COLO668 (cell line): ENCODE data around the gene MCHR1.

Experiments used
- DNase-seq: peaks from one replicate; lab custom pipeline; 2025; ENCODE audit not compliant: unreplicated experiment; lab: John Stamatoyannopoulos, UW

The MCHR1 gene

DNA sequence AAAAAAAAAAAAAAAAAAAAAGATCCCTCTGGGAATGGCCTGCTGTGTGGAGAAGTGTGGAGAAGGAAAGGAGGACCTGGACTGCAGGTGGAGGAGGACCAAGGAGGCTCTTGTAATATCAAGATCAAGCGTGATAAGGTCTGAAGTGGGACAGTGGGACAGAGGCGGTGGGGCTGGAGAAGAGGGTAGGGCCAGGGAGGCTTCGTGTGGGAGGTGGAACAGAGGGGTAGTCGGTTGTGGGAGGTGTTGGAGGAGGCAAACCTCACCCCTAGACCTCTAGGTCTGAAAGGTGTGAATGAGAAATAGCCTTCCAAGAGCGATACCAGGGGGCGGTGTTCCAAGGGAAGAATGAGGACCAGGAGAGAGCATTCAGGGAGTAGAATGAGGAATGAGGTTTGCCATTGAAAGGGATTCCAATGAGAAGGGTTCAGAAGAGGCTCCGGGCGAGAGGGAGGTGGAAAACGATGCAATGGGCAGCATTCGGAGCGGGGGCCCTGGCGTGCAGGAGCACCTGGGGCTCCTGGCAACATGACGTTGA lies 44.2 kb downstream of the MCHR1 start:
- no peak for DNase-seq

DNA sequence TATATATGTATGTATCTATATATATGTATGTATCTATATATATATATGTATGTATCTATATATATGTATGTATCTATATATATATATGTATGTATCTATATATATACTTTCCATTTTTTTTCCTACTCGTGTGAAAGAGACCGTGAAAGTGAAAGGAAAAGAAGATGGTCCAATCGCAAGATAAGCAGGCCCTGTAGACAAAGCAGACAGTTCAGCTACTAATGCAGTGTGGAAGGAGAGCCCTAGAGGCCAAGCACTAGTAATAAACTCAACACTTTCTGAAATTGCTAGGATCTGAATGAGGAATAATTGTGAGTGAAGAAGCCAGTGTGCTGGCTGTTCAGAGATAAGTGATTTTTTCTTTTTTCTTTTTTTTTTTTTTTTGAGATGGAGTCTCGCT lies 47.2 kb downstream of the MCHR1 start:
- DNase-seq, result no peak

DNA sequence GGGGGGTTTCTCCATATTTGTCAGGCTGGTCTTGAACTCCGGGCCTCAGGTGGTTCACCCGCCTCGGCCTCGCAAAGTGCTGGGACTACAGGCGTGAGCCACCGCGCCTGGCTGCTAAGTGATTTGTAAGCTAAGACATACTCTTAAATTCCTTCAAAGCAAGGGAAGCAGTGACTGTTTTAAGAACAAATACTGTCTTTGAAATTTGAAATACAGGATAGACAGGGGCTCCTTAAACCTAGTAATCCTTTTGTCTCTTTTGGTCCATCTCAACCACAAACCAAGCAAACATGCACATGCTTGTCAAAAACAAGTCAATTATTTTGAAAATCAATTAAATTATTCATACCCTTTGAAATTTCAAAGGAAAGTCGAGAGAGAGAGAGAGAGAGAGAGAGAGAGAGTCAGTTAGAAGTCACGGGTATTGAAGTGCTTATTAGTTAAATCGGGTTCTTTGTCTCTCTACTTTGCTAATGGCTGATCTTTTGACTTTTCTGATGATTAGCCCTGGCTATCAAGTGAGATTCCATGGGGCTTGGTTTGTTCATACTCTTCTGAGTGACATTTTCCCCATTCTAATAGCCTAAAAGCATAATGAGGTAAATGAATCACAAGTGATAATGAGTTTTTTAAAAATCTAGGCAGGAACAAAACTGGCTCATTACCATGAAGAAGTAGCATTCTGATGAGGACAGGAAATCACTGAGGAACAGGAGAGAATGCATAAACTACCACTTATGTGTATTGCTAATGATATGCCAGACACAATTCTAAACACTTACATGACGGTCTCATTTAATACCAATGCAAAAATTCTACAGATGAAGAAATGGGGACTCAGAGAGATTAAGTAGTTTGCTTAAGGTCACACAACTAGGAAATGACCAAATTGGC lies 48.0 kb downstream of the MCHR1 start:
- no peak for DNase-seq

DNA sequence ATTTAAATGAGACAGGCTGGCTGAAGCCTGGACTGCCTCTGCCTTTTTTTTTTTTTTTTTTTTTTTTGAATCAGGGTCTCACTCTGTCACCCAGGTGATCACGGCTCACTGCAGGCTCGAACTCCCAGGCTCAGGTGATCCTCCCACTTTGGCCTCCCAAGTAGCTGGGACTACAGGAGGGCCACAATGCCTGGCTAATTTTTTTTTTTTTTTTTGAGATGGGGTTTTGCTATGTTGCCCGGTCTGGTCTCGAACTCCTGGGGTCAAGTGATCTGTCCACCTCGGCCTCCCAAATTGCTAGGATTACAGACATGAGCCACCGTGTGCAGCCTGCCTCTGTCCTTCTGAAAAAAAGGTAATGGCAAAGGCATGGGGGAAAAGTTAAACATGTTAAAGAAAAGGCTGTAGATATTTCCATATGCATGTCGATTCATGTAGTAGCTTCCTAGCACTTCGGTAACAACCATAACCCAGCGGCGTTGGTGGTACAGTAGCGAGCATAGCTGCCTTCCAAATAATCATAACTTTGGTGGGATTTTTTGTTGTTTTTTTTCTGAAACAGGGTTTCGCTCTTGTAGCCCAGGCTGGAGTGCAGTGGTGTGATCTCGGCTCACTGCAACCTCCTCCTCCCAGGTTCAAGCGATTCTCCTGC lies 48.8 kb downstream of the MCHR1 start:
- no peak for DNase-seq

DNA sequence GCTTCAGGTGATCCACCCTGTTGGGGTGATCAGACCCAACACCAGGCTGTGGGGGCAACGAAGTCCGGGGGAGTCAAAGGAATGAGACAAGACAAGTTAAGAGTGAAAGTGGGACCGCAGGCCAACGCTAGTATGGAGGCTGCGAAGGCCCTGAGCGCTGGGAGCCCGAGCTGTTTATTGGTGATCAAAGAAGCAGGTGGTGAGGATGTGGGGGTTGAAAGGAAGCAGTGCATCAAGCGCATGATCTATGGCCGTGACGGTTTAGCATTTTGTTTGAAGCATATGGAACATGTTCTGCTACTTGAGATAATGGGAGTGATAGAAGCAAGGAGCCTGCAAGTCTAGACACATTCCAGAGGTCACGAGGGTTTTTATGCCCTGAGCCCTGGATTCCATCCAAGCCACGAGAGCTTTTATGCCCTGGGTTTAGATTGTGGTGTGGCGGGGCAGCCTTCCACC lies 49.5 kb downstream of the MCHR1 start:
- DNase-seq, result peak; percentile 75

DNA sequence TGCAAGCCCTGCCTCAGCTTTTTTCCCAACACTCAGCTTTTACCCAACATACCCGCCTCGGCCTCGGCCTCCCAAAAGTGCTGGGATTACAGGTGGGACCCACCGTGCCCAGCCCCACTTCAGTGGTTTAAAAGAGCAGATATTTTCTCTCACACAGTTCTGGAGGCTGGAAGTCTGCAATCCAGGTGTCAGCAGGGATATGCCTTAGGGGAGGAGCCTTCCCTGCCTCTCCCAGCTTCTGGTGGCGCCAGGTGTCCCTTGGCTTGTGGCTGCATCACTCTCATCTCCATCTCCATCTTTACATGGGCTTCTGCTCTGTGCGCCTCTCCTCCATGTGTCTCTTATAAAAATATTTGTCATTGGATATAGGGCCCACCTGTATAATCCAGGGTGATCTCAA lies 50.0 kb downstream of the MCHR1 start:
- DNase-seq, result no peak
